Measurements from ENCODE around the gene NCKAP5L. TPM values are rescaled to one million over a fixed set of nuclear protein-coding genes. Genes with fewer than 3 reads are reported as not detected.

The NCKAP5L gene
- total and polyA plus RNA-seq, 9 donors: 2.5 to 27.3 (median 21.1) TPM

- 63 to 78% (median 69%) methylated on average over 4 of the region's 4 CpGs for WGBS, 3 donors
- no peak overlapping the region for H3K27ac ChIP-seq
- intact Hi-C loops (cut with DNase I): no loop called here
These were observed 60.9 kb downstream of the NCKAP5L start for GRCh38 chr12:49767333-49767732.

GRCh38 chr12:49766115-49766455 is 62.1 kb downstream of the NCKAP5L start:
- TF ChIP-seq POLR2A (IDR thresholded peaks at IDR 0.05) (no peak), EP300 (IDR thresholded peaks at IDR 0.05) (no peak)
- TF ChIP-seq, protein P1, sequence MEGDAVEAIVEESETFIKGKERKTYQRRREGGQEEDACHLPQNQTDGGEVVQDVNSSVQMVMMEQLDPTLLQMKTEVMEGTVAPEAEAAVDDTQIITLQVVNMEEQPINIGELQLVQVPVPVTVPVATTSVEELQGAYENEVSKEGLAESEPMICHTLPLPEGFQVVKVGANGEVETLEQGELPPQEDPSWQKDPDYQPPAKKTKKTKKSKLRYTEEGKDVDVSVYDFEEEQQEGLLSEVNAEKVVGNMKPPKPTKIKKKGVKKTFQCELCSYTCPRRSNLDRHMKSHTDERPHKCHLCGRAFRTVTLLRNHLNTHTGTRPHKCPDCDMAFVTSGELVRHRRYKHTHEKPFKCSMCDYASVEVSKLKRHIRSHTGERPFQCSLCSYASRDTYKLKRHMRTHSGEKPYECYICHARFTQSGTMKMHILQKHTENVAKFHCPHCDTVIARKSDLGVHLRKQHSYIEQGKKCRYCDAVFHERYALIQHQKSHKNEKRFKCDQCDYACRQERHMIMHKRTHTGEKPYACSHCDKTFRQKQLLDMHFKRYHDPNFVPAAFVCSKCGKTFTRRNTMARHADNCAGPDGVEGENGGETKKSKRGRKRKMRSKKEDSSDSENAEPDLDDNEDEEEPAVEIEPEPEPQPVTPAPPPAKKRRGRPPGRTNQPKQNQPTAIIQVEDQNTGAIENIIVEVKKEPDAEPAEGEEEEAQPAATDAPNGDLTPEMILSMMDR (IDR thresholded peaks at IDR 0.05): no peak
- Histone ChIP-seq H3K4me3 (no peak overlapping the region), H3K9me3 (no peaks in the 10 kb centered on the region), H3K27me3 (no peaks in the 10 kb centered on the region), H3K27ac (no peak overlapping the region), H3K4me1 (ENCODE audit: insufficient read depth) (no peaks in the 10 kb centered on the region), H3K36me3 (no peaks in the 10 kb centered on the region)
- intact Hi-C loops (cut with DNase I): no loop called here
- no peak for DNase-seq
- 83 to 88% (median 86%) methylated on average over 8 of the region's 8 CpGs for WGBS, 3 donors

More at GRCh38 chr12:49767333-49767732, 60.9 kb downstream of the NCKAP5L start:
- Histone ChIP-seq H3K27me3 (no peaks in the 10 kb centered on the region), H3K9me3 (no peaks in the 10 kb centered on the region), H3K4me3 (no peak overlapping the region), H3K36me3 (no peaks in the 10 kb centered on the region), H3K4me1 (ENCODE audit: insufficient read depth) (no peaks in the 10 kb centered on the region)
- DNase-seq: no peak
- TF ChIP-seq, protein P1 (IDR thresholded peaks at IDR 0.05): no peak
- TF ChIP-seq POLR2A (IDR thresholded peaks at IDR 0.05) (no peak), EP300 (IDR thresholded peaks at IDR 0.05) (no peak)

DNA sequence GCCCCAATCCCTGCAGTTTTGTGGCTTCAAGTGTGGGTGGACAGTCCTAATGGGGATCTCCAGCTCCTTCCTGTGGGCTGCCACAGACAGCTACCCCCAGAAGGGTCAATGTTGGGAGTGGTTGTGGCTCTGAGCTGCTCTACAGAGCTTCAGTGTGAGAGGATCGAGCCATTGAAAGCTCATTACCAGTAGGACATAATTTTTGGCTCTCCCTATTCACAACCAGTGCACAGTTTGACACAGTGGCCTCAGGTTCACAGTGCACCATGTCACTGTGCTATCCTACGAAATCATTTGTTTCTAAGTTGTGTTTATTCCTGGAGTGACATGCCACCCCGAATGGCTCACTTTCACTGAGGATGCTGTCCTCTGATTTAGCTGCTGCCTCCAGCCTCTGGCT is 64.1 kb downstream of the NCKAP5L start:
- 66 to 71% (median 68%) methylated on average over 3 of the region's 3 CpGs for WGBS, 3 donors
- Histone ChIP-seq H3K27me3 (no peaks in the 10 kb centered on the region), H3K4me1 (ENCODE audit: insufficient read depth) (no peaks in the 10 kb centered on the region), H3K36me3 (no peaks in the 10 kb centered on the region), H3K27ac (no peak overlapping the region), H3K9me3 (no peaks in the 10 kb centered on the region), H3K4me3 (no peak overlapping the region)
- no peak for DNase-seq
- intact Hi-C loops (cut with DNase I): no loop called here
- TF ChIP-seq EP300 (IDR thresholded peaks at IDR 0.05) (no peak), POLR2A (IDR thresholded peaks at IDR 0.05) (no peak)
- TF ChIP-seq, protein P1 (IDR thresholded peaks at IDR 0.05): no peak

- Histone ChIP-seq H3K36me3 (no peaks in the 10 kb centered on the region), H3K4me1 (ENCODE audit: insufficient read depth) (no peaks in the 10 kb centered on the region), H3K4me3 (no peak overlapping the region), H3K9me3 (no peaks in the 10 kb centered on the region), H3K27me3 (no peaks in the 10 kb centered on the region), H3K27ac (no peak overlapping the region)
- intact Hi-C loops (cut with DNase I): no loop called here
- WGBS, 3 donors: 28 to 33% (median 28%) methylated on average over 8 of the region's 8 CpGs
- peak; percentile 39 to 75 (median 65) for DNase-seq
- TF ChIP-seq, protein P1 (IDR thresholded peaks at IDR 0.05): peak in 2 of 3 donors; percentile 12 to 35
- TF ChIP-seq POLR2A (IDR thresholded peaks at IDR 0.05) (no peak), EP300 (IDR thresholded peaks at IDR 0.05) (no peak)
These were observed 65.1 kb downstream of the NCKAP5L start for GRCh38 chr12:49763006-49763591.

Data from ovary (tissue), 9 donors.